Uterus (tissue), 4 donors: ENCODE data around the gene TMEM258. TPM values are rescaled to one million over a fixed set of nuclear protein-coding genes. Genes with fewer than 3 reads are reported as not detected.

ENCODE experiments used
- DNase-seq, 2 donors: peaks; one replicate each; pipeline ENCODE4 v3.0.0-alpha.2; 2019 to 2020
- H3K27ac ChIP-seq, 2 donors: fragments of 200-600 bp; sonication (generic); 1 replicate in 1 of 2; 2 replicates in 1 of 2; pipeline ENCODE4 v1.5.1; 2016 to 2018
- H3K27me3 ChIP-seq, 2 donors: fragments of 200-600 bp; sonication (generic); one replicate each; pipeline ENCODE4 v1.5.1; 2018 to 2019; ENCODE audit warnings: control low read depth in 1 of 2
- H3K36me3 ChIP-seq, 2 donors: fragments of 200-600 bp; sonication (generic); one replicate each; pipeline ENCODE4 v1.5.1; 2019; ENCODE audit warnings: control low read depth in 1 of 2
- H3K4me1 ChIP-seq, 2 donors: fragments of 200-600 bp; sonication (generic); one replicate each; pipeline ENCODE4 v1.5.1; 2018 to 2019; ENCODE audit warnings: control low read depth in 1 of 2
- H3K4me3 ChIP-seq, 2 donors: fragments of 200-600 bp; sonication (generic); 1 replicate in 1 of 2; 2 replicates in 1 of 2; pipeline ENCODE4 v1.5.1; 2018 to 2019; ENCODE audit warnings: mild to moderate bottlenecking in 1 of 2
- H3K9me3 ChIP-seq, 2 donors: fragments of 200-600 bp; sonication (generic); one replicate each; pipeline ENCODE4 v1.5.1; 2019; ENCODE audit warnings: control low read depth in 1 of 2
- CTCF ChIP-seq, 4 experiments: fragments of 200-600 bp in 2 of 4; fragments of 450-650 bp in 2 of 4; sonication (generic) in 2 of 4; IDR thresholded peaks; one replicate each; pipeline ENCODE4 v1.5.1; 2016 to 2019; ENCODE audit warnings: antibody characterized with exemption in 4 of 4, mild to moderate bottlenecking in 2 of 4, moderate library complexity in 1 of 4
- POLR2A ChIP-seq, 2 donors: fragments of 450-650 bp; IDR thresholded peaks; one replicate each; pipeline ENCODE4 v1.6.1; 2016; ENCODE audit warnings: antibody characterized with exemption in 2 of 2, mild to moderate bottlenecking in 1 of 2, moderate library complexity in 1 of 2
- intact Hi-C: fragments of 100-400 bp; cut with DNase I; formaldehyde crosslinking; loops from one replicate; pipeline ENCODE4 v1.15.1; 2023; ENCODE audit warnings: low total_unique reads
- total RNA-seq, 4 donors: library from RNA; depleted of rRNA in 3 of 4; stranded (reverse); fragments of >200 nt in 3 of 4; gene quantifications; one replicate each; pipeline versions ENCODE4 v1.1.0 to v1.2.4, GENCODE V29; 2014 to 2023
- donor health status: DM: yes; HTN: yes; CAD: no.

The TMEM258 gene
- total RNA-seq, 4 donors from 2014 or later: 14.6 to 96.9 (median 38.7) TPM

DNA sequence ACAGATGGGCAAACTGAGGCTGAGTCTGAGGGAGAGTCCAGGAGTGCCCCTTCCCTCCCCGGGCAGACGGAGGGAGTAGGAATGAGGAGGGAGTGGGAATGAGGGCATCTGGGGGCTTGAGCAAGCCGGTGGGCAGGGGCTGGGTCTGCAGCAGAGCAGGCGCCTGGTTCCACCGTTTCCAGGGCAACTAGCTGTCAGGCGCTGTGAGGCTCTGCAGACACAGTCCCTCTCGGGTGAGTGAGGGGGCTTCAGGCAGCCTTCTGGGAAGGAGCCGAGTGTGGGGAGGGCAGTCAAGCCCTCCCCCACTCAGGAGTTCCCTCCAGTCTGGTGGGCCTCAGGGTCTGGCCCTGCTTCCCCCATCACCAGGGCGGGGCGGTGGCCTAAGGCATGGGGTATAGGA is 19.0 kb downstream of the TMEM258 start:
- no peak overlapping the region for H3K4me3 ChIP-seq
- intact Hi-C loops: no loop called here
- H3K27ac ChIP-seq: peak overlapping the region; percentile 72 to 80
- TF ChIP-seq CTCF (IDR thresholded peaks at IDR 0.05): no peak
- no peak for TF ChIP-seq POLR2A (IDR thresholded peaks at IDR 0.05)
- no peaks in the 10 kb centered on the region for H3K9me3 ChIP-seq
- no peaks in the 10 kb centered on the region for H3K27me3 ChIP-seq
- no peak for DNase-seq
- H3K36me3 ChIP-seq: no peaks in the 10 kb centered on the region
- H3K4me1 ChIP-seq: peaks cover 0 to 4% of the 10 kb centered on the region in 2 donors

- TF ChIP-seq POLR2A (IDR thresholded peaks at IDR 0.05) (no peak), CTCF (IDR thresholded peaks at IDR 0.05) (no peak)
- peak overlapping the region; percentile 50 to 80 for H3K27ac ChIP-seq
- H3K4me3 ChIP-seq: no peak overlapping the region
- H3K4me1 ChIP-seq: peaks cover 0 to 4% of the 10 kb centered on the region in 2 donors
- H3K27me3 ChIP-seq: no peaks in the 10 kb centered on the region
- no peak for DNase-seq
- intact Hi-C loops: no loop called here
- H3K36me3 ChIP-seq: no peaks in the 10 kb centered on the region
- no peaks in the 10 kb centered on the region for H3K9me3 ChIP-seq
These were observed 20.4 kb downstream of the TMEM258 start for GRCh38 chr11:61771985-61772455.

GRCh38 chr11:61771195-61771894 is 21.1 kb downstream of the TMEM258 start:
- peak overlapping the region; percentile 71 to 80 for H3K27ac ChIP-seq

GRCh38 chr11:61769946-61770683 is 22.3 kb downstream of the TMEM258 start:
- intact Hi-C loops: no loop called here
- DNase-seq: no peak
- Histone ChIP-seq H3K27ac (peak overlapping the region; percentile 71), H3K4me1 (peaks cover 0 to 4% of the 10 kb centered on the region in 2 donors), H3K36me3 (no peaks in the 10 kb centered on the region), H3K27me3 (no peaks in the 10 kb centered on the region), H3K4me3 (no peak overlapping the region), H3K9me3 (no peaks in the 10 kb centered on the region)
- TF ChIP-seq CTCF (IDR thresholded peaks at IDR 0.05) (no peak), POLR2A (IDR thresholded peaks at IDR 0.05) (no peak)

More at GRCh38 chr11:61771195-61771894, 21.1 kb downstream of the TMEM258 start:
- intact Hi-C loops: no loop called here
- Histone ChIP-seq H3K36me3 (no peaks in the 10 kb centered on the region), H3K4me1 (peaks cover 0 to 4% of the 10 kb centered on the region in 2 donors), H3K4me3 (no peak overlapping the region), H3K9me3 (no peaks in the 10 kb centered on the region), H3K27me3 (no peaks in the 10 kb centered on the region)
- TF ChIP-seq POLR2A (IDR thresholded peaks at IDR 0.05) (no peak), CTCF (IDR thresholded peaks at IDR 0.05) (no peak)
- DNase-seq: no peak
